Activated B cell treated with CpG ODN at 0.5 μM for 24 hours (primary cell): Measurements from ENCODE around the gene LRIG1. TPM values are rescaled to one million over a fixed set of nuclear protein-coding genes. Genes with fewer than 3 reads are reported as not detected.

Experiments
- ATAC-seq: fragments of 200-7000 bp; cut with Tn5 transposase; one replicate; pipeline ENCODE4 v1.10.0; 2021; ENCODE audit warnings: low read depth, mild to moderate bottlenecking, moderate library complexity
- CTCF ChIA-PET: fragments of 350-600 bp; sonication (Branson Sonifier 250); formaldehyde crosslinking; loops from one replicate; lab custom pipeline; 2021; ENCODE audit warnings: antibody characterized with exemption; lab: Charles Lee
- POLR2A ChIA-PET: fragments of 350-600 bp; sonication (Branson Sonifier 250); formaldehyde crosslinking; loops from one replicate; lab custom pipeline; 2021; ENCODE audit warnings: antibody characterized with exemption; lab: Charles Lee
- DNase-seq: peaks from one replicate; pipeline ENCODE4 v3.0.0; 2022
- H3K27ac Mint-ChIP-seq: one replicate; pipeline ENCODE4 v1.8.0; 2020; ENCODE audit warnings: mixed read lengths
- H3K27me3 Mint-ChIP-seq: one replicate; pipeline ENCODE4 v1.8.0; 2021; ENCODE audit warnings: mixed read lengths
- H3K36me3 Mint-ChIP-seq: one replicate; pipeline ENCODE4 v1.8.0; 2021; ENCODE audit warnings: low read depth, mixed read lengths
- H3K4me1 Mint-ChIP-seq: one replicate; pipeline ENCODE4 v1.8.0; 2021; ENCODE audit warnings: mixed read lengths
- H3K4me3 Mint-ChIP-seq: one replicate; pipeline ENCODE4 v1.8.0; 2020; ENCODE audit warnings: mild to moderate bottlenecking, mixed read lengths
- H3K9me3 Mint-ChIP-seq: one replicate; pipeline ENCODE4 v1.8.0; 2020; ENCODE audit warnings: mixed read lengths
- CTCF ChIP-seq: fragments of 200-600 bp; IDR thresholded peaks from one replicate; pipeline ENCODE4 v1.8.0; 2022; ENCODE audit warnings: antibody characterized with exemption, mild to moderate bottlenecking
- intact Hi-C: fragments of 100-400 bp; cut with micrococcal nuclease; formaldehyde crosslinking; loops from one replicate; pipeline ENCODE4 v1.15.1; 2024
- total RNA-seq: library from RNA; stranded (reverse); gene quantifications from 2 replicates; pipeline ENCODE4 v1.2.3, GENCODE V29; 2022

LRIG1 gene
- total RNA-seq, 1 donor from 2014 or later = 9.7 TPM

- DNase-seq (no peak), ATAC-seq (no peak)
- Mint-ChIP-seq H3K9me3 (no peaks in the 10 kb centered on the region), H3K4me1 (peaks cover 9% of the 10 kb centered on the region), H3K27ac (no peak overlapping the region), H3K36me3 (no peaks in the 10 kb centered on the region), H3K27me3 (no peaks in the 10 kb centered on the region), H3K4me3 (no peak overlapping the region)
- POLR2A ChIA-PET = no interaction called here
- CTCF ChIA-PET = no interaction called here
- intact Hi-C loops = no loop called here
- no peak for TF ChIP-seq CTCF
Measured at GRCh38 chr3:66338927-66339326, 161.9 kb downstream of the LRIG1 start.

GRCh38 chr3:66336333-66336766, 164.5 kb downstream of the LRIG1 start:
- H3K4me1 Mint-ChIP-seq = peaks cover 9% of the 10 kb centered on the region
- no peak for ATAC-seq
- no peak overlapping the region for H3K27ac Mint-ChIP-seq
- no peak overlapping the region for H3K4me3 Mint-ChIP-seq
- no peak for DNase-seq
- intact Hi-C loops = no loop called here
- CTCF ChIA-PET = no interaction called here
- H3K36me3 Mint-ChIP-seq = peaks cover 2% of the 10 kb centered on the region
- H3K27me3 Mint-ChIP-seq = no peaks in the 10 kb centered on the region
- H3K9me3 Mint-ChIP-seq = no peaks in the 10 kb centered on the region
- no peak for TF ChIP-seq CTCF
- POLR2A ChIA-PET = no interaction called here

- intact Hi-C loops = no loop called here
- no peak for ATAC-seq
- peaks cover 9% of the 10 kb centered on the region for H3K4me1 Mint-ChIP-seq
Measured at GRCh38 chr3:66335671-66336070, 165.2 kb downstream of the LRIG1 start.

More at GRCh38 chr3:66335671-66336070, 165.2 kb downstream of the LRIG1 start:
- no peak for TF ChIP-seq CTCF
- H3K36me3 Mint-ChIP-seq = peaks cover 2% of the 10 kb centered on the region
- DNase-seq = no peak
- no peak overlapping the region for H3K27ac Mint-ChIP-seq
- no peaks in the 10 kb centered on the region for H3K9me3 Mint-ChIP-seq
- CTCF ChIA-PET = no interaction called here
- POLR2A ChIA-PET = no interaction called here
- no peak overlapping the region for H3K4me3 Mint-ChIP-seq
- no peaks in the 10 kb centered on the region for H3K27me3 Mint-ChIP-seq
